Epithelial cell of proximal tubule (primary cell): ENCODE data around the gene DLD. TPM values are rescaled to one million over a fixed set of nuclear protein-coding genes. Genes with fewer than 3 reads are reported as not detected.
A peak's percentile ranks its signal among the peaks of the same experiment; 100 is the strongest.
"Not testable (repeated sequence)": the region's sequence is repeated elsewhere in the genome, so short reads cannot be mapped to it uniquely, and the experiment has no call there.

Experiments
- DNase-seq: peaks from one replicate; pipeline ENCODE4 v3.0.0-alpha.2; 2011; ENCODE audit warnings: low read depth
- H3K4me3 ChIP-seq: 2 replicates; pipeline ENCODE4 v1.5.1; 2011; ENCODE audit warnings: low read depth, mild to moderate bottlenecking, low read length
- total RNA-seq: library from RNA; depleted of rRNA; stranded (reverse); fragments of >200 nt; gene quantifications from 2 replicates; pipeline ENCODE4 v1.2.3, GENCODE V29; 2015
- TF ChIP-seq, protein P1 (sequence below): conservative IDR thresholded peaks from 2 replicates; pipeline ENCODE4 v1.5.1; 2012; ENCODE audit warnings: low read depth, mild to moderate bottlenecking, low read length

DLD gene
- total RNA-seq, 1 donor from 2014 or later: 54.4 TPM

DNA sequence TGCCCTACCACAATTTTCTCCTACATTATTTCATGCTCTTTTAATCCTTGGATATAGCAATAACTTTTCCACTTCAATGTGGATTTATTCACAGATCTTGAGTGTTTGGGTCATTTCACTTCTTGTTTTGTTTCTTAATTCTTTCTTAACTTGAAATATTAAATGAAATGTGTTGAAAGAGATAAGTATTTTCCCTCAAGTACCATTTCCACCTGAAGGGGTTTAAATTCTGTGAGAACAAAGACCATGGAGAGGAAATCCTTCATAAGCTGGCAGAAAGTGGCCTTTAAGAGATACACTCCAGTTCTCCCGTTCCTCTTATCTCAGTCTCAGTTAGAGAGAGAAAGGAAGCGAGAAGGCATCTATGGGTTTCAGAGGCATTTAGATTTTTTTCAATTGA, 14.1 kb upstream of the DLD start:
- no peak for DNase-seq
- H3K4me3 ChIP-seq: no peak overlapping the region
- TF ChIP-seq, protein P1, sequence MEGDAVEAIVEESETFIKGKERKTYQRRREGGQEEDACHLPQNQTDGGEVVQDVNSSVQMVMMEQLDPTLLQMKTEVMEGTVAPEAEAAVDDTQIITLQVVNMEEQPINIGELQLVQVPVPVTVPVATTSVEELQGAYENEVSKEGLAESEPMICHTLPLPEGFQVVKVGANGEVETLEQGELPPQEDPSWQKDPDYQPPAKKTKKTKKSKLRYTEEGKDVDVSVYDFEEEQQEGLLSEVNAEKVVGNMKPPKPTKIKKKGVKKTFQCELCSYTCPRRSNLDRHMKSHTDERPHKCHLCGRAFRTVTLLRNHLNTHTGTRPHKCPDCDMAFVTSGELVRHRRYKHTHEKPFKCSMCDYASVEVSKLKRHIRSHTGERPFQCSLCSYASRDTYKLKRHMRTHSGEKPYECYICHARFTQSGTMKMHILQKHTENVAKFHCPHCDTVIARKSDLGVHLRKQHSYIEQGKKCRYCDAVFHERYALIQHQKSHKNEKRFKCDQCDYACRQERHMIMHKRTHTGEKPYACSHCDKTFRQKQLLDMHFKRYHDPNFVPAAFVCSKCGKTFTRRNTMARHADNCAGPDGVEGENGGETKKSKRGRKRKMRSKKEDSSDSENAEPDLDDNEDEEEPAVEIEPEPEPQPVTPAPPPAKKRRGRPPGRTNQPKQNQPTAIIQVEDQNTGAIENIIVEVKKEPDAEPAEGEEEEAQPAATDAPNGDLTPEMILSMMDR: no peak

DNA sequence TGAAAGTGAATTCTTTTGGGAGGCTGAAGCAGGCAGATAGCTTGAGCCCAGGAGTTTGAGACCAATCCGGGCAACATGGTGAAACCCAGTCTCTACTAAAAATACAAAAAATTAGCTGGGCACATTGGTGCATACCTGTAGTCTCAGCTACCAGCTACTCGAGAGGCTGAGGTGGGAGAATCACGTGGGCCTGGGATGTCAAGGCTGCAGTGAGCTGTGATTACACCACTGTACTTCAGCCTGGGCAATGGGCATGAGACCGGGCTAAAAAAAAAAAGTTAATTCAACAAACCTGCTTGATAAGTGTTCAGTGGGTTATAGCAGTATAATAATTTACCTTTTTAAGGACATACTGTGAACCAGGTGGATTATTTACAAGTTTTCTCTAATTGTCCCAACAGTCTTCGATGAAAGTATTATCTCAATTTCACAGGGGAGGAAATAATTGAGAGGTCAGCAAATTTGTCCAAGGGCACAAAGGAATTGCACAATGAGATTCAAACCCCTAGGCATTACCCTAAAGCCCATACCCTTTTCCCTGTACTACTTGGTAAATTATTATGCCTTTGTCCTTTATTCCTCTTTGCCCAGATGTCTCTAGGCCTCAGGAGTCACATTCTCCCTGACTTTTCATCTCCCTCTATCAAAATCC, 13.1 kb upstream of the DLD start:
- no peak overlapping the region for H3K4me3 ChIP-seq
- DNase-seq: no peak
- TF ChIP-seq, protein P1: no peak

DNA sequence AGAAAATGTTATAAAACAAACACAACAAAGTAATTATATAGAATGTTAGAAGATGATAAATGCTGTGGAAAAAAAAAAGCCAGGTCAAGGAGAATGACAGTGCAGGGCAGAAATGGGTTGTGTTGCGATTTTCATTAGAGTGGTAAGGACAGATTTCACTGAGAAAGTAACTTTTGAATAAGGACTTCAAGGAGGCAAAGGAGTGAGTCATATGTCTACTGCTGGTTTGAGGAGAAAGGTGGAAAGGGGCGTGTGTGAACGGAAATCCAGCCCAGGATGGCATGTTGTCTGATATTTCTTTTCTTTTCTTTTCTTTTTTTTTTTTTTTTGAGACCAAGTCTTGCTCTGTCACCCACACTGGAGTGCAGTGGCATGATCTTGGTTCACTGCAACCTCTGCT, 12.3 kb upstream of the DLD start:
- TF ChIP-seq, protein P1: no peak
- no peak overlapping the region for H3K4me3 ChIP-seq
- no peak for DNase-seq

DNA sequence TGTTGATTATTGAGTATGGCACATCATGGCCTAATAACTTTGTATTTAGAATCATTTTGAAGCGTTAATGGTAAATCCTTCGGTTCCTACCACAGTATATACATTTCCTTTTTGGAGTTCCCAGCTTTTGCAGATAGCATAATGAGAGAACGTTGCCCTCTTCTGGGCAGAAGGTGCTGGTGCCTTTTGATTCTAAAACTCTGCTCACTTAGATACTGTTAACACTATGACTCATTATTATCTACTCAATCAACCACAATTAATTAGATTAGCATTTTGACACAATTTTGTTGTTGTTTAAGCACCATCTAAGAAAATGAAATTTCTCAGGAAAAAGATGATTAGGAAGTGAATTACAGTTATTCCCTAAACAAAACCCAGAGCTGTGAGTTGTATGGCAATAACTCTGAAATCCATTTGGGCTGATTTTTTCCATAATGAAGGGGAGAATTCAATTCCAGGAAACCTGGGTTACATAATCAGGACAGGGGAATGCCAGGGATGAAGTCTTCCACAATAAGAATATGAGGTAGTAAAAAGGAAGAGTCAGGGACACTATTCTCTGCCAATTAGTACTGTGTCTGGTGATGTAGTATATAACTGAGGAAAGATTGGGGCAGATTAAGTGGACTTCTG, 11.5 kb upstream of the DLD start:
- H3K4me3 ChIP-seq: no peak overlapping the region
- TF ChIP-seq, protein P1: peak; percentile 81
- no peak for DNase-seq

DNA sequence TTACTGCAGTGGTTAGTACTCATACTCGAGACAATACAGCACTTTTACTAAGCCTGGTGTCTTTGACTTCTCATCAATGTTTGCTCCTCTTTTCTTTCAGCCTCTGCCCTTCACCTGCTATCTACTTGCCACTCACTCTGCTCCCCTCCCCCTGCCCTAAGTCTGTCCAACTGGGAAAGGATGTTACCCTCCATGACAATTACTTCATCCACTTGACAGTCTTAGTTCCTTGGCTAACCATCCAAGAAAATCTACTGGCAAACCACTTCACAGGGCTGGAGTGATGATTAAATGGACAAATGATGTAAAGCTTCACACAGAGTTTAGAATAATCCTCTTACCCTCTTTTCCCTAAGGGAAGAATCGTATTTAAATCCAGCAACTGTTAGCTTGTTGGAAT, 8.2 kb upstream of the DLD start:
- no peak for DNase-seq
- TF ChIP-seq, protein P1: no peak
- no peak overlapping the region for H3K4me3 ChIP-seq

DNA sequence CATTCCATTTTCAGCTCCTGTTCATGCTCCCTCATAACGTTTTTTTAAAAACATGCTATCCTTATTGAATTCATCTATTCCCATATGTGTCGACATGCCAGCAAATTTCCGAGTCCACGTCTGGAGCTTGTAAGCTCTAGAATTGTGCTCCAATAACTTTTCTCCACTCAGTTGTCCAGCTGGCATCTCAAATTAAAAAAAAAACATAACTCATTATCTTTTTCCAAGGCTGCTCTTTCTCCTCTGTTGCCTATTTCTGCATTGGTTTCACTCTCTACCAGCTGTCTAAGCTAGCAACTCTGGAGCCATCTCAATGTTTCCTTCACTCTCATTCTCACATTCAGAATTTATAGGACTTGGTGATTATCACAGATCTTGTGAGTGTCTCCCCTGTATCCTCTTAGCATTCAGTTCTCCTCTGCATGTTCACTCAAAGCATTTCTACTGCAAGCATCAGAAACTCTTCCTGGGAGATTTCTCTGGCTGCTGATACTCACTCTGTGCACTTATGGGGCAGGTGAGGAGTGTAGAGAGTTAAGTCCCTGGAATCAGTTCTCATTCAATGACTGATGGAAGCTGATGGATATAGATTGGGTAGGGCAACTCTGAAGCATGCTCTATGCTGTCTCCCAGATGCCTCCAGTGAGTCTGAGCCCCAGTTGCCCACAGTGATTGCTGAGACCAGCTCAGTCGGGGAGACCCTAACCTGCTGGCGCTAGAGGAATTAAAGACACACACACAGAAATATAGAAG, 6.7 kb upstream of the DLD start:
- no peak for DNase-seq
- H3K4me3 ChIP-seq: no peak overlapping the region
- TF ChIP-seq, protein P1: no peak

DNA sequence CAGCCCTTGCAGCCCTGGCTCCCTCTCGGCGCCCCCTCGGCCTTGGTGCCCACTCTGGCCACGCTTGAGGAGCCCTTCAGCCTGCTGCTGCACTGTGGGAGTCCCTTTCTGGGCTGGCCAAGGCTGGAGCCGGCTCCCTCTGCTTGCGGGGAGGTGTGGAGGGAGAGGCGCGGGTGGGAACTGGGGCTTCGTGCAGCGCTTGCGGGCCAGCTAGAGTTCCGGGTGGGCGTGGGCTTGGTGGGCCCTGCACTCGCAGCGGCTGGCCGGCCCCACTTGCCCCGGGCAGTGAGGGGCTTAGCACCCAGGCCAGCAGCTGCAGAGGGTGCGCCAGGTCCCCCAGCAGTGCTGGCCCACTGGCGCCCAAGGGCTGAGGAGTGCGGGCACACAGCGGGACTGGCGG, 3.2 kb upstream of the DLD start:
- H3K4me3 ChIP-seq, DNase-seq: not testable (repeated sequence)
